ENCODE measurements around the gene ANXA11.
"Not testable (repeated sequence)": the region's sequence is repeated elsewhere in the genome, so short reads cannot be mapped to it uniquely, and the experiment has no call there.

Gene ANXA11

DNA sequence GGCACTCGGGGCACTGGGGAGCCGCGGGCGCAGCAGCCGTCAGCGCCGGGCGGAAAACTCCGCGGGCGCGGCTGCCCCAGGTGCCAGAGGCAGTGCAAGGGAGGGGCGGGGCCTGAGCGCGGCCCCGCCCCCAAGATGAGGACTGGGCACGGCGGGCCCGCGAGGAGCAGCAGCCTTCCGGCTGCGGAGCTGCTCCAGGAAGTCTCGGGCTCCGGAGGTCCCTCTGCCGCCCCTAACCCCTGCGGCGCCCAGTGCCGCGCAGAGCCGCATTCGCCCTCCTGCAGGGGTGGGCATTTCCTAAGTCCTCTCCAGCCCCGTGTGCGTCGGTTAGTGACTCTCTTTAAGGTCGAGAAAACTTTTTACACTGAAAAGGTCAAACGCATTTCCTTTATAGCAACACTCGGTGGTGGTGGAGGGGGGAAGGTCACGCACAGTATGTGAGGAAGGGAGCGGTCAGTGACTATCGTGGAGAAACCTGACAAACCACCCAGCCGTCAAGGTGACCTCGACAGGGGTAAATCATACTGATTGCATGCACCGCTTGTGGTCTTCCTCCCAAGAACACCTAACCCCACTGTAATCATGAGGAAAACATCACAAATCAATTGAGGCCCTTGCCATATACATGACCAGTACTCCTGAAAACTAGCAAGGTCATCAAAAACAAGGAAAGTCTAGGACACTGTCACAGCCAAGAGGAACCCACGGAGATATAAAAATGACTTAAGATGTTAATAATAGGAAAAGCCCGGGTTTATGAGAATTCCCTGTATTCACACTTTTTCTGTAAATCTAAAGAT, at the start of gene ANXA11:
ANXA11 (minus strand) TSS at position 61 of the 800 bp plus-strand sequence. CDS start 32,676 bp downstream, outside the sequence.
- peak; percentile 84 for DNase-seq (ENCODE audit: low read depth)

DNA sequence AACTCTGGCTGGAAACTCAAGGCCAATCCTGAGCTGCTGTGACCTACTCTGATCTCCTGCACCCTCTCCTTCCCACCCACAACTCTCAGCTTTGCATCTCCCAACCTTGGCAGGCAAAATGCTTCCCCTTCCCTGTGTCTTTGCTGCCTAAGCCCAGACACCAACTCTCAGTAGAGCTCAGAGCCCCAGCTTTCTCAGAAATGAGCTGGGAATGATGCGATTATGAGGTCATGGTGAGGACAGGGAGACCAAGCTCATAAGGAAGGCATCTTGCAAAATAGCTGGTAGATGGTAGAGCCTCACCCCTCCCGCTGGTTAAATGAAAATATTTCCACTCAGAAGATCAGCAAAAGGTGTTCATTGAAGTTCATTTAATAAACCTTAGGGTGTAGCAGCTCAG, 49.4 kb upstream of the ANXA11 start:
- DNase-seq (ENCODE audit: low read depth) = not testable (repeated sequence)

GRCh38 chr10:80253963-80254271, 48.6 kb upstream of the ANXA11 start:
- not testable (repeated sequence) for DNase-seq (ENCODE audit: low read depth)

DNA sequence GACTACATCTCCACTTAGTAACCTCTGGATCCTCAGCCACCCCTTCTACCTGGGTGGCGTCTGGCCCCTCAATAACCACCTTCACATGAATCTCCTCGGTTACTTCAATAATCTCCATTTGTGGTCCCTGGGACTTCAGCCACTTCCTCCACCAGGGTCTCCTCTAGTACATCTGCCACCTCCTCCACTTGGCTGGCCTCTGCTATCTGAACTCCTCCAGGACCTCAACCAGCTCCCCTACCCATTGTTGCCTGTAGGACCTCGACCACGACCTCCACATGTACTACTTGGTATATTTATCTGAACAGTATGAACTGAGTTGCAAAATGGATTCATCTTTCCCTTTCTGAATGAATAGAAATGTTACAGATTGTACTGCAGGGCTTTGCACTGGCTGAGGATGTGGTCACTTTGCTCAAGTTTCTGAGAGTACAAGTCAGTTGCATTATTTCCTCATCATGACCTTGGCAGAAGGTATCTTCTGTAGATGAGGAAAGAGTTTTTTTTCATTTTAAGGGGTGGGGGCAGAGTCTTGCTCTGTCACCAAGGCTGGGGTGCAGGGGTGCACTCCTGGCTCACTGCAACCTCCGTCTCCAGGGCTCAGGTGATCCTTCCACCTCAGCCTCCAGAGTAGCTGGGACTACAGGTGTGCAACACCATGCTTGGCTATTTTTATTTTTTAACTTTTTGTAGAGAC, 48.1 kb upstream of the ANXA11 start:
- DNase-seq (ENCODE audit: low read depth) = no peak

DNA sequence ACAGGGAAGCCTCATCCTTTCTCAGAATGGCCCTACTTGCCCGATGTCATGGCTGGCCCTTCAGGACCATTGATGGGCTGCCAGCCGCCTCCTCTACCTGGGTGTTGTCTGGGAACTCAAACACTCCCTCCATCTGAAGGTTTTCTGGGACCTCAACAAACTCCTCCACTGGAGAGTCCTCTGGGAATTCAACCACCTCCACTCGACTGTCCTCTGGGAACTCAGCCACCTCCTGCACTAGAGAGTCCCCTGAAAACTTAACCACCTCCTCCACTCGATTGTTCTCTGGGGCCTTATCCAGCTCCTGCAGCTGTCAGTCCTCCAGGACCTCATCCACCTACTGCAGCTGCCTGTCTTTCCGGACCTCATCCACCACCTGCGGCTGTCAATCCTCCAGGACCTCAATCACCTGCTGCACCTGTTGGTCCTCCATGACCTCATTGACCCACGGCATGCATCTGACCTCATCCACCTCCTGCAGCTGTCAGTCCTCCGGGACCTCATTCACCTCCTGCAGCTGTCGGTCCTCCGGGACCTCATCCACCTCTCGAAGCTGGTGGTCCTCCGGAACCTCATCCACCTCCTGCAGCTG, 47.1 kb upstream of the ANXA11 start:
- DNase-seq (ENCODE audit: low read depth) = no peak

DNA sequence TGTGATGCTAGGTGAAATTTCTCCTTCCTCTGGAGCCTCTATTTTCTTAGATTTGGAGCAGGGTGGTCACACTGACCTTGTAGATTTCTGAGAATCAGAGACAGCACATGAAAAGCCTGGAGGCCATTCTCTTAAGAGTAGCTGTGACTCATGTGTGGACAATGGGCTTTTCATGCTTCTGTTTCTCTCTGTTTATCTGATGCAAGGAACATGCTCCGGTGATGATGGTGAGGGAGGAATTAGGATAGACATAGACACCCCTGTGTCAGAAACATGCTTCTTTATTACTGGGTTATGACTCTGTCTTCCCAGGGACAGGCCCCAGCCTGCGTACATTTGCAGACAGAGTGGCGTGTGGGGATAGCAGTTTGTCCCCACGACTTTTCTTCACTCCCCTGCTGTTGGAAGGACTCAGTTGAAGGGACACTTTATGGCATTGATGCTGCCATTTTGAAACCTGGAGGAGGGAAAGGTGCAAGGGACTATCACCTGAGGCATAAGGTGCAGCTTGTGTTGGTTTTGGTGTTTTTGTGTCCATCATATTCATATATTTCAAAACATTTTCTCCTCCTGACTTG, 46.5 kb upstream of the ANXA11 start:
- DNase-seq (ENCODE audit: low read depth) = not testable (repeated sequence)

GRCh38 chr10:80250399-80250798, 45.1 kb upstream of the ANXA11 start:
- not testable (repeated sequence) for DNase-seq (ENCODE audit: low read depth)

GRCh38 chr10:80249906-80250305, 44.6 kb upstream of the ANXA11 start:
- DNase-seq (ENCODE audit: low read depth) = not testable (repeated sequence)

DNA sequence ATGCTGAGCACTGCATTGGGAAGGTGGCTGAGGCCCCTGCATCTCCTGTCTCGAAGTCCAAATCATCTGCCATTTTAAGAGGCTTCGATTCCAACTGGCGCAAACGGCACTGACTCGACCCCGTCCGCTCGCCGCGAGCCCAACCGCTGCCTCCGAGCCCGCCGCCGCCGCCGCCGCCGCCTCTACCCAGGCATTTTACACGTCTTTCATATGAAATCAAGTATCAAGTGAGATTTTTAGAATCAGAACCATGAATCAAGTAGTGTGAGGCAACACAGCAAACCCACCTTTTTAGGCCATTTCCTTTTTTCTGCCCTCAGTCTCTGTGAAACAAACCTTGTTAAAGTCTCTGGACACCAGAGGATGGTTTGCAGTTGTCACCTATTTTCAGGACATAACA, 42.3 kb upstream of the ANXA11 start:
- DNase-seq (ENCODE audit: low read depth) = not testable (repeated sequence)

DNA sequence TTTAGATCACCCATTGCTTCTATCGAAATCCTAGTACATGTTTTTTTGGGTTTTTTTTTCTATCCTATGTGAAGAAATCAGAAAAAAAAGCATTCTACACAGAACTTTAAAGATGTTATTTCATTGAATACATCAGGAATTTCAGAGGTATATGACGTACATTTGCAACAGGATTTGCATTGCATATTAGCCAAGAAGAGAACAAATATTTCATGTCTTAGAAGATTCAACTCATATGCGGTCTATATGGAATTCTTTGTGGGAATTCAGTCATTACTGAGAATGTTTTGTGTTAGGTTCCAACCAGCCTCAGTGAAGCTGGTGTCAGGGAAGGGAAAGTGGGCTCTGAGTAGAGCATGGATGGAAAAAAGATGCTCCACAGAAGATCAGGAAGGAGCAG, 39.0 kb upstream of the ANXA11 start:
- not testable (repeated sequence) for DNase-seq (ENCODE audit: low read depth)

- not testable (repeated sequence) for DNase-seq (ENCODE audit: low read depth)
Measured at GRCh38 chr10:80242341-80242740, 37.0 kb upstream of the ANXA11 start.

- not testable (repeated sequence) for DNase-seq (ENCODE audit: low read depth)
Measured at GRCh38 chr10:80236457-80236856, 31.1 kb upstream of the ANXA11 start.

- not testable (repeated sequence) for DNase-seq (ENCODE audit: low read depth)
Measured at GRCh38 chr10:80234331-80235235, 29.2 kb upstream of the ANXA11 start.

DNA sequence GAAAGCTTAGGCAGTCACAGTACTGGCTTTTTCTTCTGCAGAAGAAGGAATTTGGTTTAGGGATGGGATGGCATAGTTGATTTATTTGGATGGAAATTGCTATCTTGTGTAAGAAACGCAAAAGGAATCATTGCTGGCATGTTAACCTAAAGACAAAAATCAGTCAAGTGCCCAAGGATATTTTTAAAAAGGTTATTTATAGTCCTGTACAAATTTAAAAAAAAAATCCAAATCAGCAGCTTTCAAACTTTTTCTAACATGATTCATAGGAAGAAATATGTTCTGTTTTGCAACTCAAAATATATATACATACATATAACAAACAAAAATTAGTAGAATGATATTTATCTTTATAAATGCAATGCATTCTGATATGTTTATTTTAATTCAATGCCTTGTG, 28.5 kb upstream of the ANXA11 start:
- not testable (repeated sequence) for DNase-seq (ENCODE audit: low read depth)

DNA sequence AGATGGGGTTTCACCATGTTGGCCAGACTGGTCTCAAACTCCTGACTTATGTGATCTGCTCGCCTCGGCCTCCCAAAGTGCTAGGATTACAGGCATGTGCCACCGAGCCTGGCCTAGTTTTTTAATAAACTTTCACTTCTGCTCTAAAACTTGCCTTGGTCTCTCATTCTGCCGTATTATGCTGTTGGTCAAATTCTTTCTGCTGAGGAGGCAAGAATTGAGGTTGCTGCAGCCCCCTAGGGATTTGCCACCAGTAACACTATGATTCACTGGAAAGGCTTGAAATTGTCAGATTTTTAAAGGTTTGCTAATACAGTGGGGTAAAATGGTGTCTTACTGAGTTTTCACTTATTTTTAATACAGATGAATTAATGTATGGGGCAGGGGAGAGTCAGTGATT, 21.4 kb upstream of the ANXA11 start:
- DNase-seq (ENCODE audit: low read depth) = not testable (repeated sequence)

DNA sequence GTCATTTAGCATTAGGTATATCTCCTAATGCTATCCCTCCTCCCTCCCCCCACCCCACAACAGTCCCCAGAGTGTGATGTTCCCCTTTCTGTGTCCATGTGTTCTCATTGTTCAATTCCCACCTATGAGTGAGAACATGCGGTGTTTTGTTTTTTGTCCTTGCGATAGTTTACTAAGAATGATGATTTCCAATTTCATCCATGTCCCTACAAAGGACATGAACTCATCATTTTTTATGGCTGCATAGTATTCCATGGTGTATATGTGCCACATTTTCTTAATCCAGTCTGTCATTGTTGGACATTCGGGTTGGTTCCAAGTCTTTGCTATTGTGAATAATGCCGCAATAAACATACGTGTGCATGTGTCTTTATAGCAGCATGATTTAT, 17.7 kb upstream of the ANXA11 start:
- DNase-seq (ENCODE audit: low read depth) = not testable (repeated sequence)

DNA sequence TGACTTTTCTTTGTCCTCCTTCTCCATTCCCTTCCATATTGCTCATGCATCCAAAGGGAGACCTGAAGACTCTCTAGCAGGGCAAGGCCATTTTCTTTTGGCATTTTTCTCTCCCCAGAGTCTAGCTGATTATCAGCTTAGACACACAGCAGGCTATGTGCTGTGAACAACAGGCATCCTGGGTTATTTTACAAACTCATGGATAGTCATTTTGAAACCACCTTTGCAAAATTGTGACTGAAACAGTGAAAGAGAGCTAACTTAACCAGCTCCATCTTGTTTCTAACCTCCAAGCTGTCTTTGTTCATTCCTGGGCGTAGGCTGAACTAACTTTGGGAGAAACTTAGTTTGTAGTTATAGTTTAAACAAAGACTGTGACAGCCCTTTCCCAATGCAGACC, 13.5 kb upstream of the ANXA11 start:
- DNase-seq (ENCODE audit: low read depth) = not testable (repeated sequence)

- DNase-seq (ENCODE audit: low read depth) = not testable (repeated sequence)
Measured at GRCh38 chr10:80214368-80214982, 9.1 kb upstream of the ANXA11 start.

DNA sequence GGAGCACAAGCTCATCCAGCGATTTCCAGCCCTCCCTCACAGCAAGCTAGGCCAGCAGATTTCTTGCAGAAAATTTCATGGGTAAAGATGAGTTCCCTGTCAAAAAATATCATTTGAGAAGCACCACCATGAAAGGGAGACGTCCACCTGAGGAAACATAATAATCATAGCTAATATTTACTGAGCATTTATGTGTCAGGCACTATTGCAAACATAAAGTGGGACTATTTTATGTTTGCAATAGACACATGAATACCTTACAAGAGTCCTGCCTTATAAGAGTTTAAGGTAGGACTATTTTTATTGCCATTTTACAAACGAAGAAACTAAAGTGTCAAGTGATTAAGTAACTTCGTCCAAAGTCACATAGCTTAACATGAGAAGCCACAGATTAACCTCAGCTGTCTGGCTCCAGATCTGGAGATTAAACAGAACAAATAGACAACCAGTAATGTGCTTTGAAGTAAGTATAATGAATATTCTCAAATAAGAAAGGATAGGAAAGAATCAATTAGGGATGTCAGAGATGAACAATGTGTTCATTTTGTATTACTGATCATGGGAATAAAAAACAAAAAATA, 7.3 kb upstream of the ANXA11 start:
- DNase-seq (ENCODE audit: low read depth) = not testable (repeated sequence)

GRCh38 chr10:80211786-80212185, 6.4 kb upstream of the ANXA11 start:
- DNase-seq (ENCODE audit: low read depth) = no peak

DNA sequence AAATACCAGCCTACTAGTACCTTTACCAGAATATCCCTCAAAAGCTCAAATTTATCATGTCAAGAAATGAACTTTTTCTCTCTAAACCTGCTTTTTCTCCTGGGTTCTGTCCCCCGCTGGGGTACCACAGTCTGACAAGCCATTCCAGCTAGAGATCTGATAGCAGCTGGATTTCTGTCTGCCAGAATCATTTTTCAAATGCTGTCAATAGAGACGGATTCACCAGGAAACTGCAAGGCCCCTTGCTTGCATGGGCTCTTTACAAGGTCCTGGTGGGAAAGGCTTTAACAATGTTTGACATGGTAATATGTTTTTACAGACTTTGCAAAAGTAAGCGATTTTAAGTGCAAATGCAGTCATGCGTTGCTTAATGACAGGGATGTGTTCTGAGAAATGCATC, 4.9 kb upstream of the ANXA11 start:
- DNase-seq (ENCODE audit: low read depth) = no peak
